HG02938 (cell line): ENCODE measurements around the gene CHKB.
"Not testable (repeated sequence)": the region's sequence is repeated elsewhere in the genome, so short reads cannot be mapped to it uniquely, and the experiment has no call there.

Source experiments
- ATAC-seq: cut with Tn5 transposase; IDR thresholded peaks from one replicate; pipeline ENCODE4 v1.9.1; 2021; ENCODE audit warnings: mild to moderate bottlenecking, moderate library complexity; ENCODE audit not compliant: unreplicated experiment

CHKB gene

GRCh38 chr22:50612528-50613221, 30.0 kb upstream of the CHKB start:
- ATAC-seq: no peak

DNA sequence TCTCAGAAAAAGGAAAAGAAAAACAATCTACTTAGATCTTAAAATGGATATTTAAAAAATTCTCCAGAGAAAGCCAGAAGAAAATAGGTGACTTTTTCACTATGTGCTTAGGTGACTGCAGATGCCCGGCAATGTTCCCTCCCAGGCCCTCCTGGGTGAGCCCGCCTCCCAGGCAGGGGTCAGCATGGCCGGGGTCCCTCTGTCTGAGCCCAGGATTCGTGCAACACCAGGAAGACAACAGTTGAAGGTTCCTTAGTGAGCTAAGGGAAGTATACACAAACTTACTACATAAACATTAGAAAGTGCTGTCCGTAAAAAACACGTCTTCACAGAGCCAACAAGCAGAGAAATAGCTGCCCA, 29.5 kb upstream of the CHKB start:
- no peak for ATAC-seq

DNA sequence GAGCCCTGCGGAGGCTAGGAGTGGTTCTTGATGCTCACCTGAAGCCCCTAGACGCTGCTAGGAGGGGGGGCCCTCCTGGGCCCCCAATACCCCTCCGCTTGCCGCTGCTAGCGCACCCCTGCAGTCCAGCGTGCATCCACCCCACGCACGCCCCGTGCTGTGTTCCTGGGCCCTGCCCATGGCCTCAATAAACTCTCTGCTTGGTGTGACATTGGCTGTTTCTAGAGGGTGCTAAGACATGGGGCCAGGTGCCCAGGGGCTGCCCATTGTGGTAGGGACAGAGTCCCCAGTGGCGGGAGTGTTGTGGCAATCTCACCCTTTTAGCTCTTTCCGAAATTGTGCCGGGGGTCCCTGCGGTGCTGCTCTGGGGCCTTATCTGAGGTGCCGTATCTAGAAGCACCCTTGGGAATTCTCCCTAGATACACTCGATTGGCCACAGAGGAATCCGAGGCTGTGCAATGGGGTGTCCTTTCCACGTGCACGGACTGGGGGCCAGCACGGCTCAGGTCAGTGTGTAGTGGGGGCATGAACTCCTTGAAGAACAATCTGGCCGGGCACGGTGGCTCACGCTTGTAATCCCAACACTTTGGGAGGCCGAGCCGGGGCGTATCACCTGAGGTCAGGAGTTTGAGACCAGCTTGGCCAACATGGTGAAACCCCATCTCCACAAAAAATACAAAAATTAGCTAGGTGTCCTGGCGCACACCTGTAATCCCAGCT, 28.9 kb upstream of the CHKB start:
- ATAC-seq: no peak

DNA sequence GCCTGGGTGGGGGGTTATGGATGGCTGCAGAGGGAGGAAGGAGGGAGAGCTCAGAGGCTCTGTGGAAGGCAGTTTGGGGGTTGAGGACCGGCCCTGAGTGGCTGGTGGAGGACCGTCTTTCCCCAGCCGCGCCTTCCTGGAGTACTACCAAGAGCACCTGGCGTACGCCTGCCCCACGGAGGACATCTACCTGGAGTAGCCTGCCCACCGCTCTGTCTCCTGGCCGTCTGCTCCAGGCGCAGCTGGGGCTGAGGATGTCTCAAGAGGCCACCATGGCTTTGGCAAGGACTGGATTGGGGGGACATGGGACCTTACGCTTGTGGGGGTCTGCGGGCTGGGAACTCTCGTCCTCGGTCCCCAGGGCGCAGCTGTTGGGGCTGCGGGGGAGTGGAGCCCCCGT, 27.9 kb upstream of the CHKB start:
- ATAC-seq: no peak

- no peak for ATAC-seq
These were observed 27.4 kb upstream of the CHKB start for GRCh38 chr22:50610041-50610451.

GRCh38 chr22:50609599-50609998, 26.9 kb upstream of the CHKB start:
- ATAC-seq: no peak

DNA sequence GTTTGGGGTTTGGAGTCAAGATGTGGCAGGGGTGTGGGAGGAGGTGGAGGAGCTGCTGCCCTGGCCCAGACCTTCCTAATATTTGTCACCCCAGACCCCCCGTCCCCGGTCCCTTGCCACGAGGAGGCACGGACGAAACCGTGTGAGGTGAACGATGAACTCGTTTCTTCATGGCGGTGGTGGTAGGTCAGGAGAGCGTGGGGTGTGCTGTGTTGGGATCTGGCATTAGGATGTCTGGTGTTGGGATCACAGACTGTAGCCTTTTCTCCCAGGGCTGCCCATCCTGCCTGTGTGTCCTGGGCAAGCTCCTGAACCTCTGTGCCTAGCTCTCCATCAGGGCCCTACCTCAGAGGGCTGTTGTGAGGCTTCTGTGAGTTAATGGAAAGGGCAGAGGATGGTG, 26.3 kb upstream of the CHKB start:
- ATAC-seq: no peak

DNA sequence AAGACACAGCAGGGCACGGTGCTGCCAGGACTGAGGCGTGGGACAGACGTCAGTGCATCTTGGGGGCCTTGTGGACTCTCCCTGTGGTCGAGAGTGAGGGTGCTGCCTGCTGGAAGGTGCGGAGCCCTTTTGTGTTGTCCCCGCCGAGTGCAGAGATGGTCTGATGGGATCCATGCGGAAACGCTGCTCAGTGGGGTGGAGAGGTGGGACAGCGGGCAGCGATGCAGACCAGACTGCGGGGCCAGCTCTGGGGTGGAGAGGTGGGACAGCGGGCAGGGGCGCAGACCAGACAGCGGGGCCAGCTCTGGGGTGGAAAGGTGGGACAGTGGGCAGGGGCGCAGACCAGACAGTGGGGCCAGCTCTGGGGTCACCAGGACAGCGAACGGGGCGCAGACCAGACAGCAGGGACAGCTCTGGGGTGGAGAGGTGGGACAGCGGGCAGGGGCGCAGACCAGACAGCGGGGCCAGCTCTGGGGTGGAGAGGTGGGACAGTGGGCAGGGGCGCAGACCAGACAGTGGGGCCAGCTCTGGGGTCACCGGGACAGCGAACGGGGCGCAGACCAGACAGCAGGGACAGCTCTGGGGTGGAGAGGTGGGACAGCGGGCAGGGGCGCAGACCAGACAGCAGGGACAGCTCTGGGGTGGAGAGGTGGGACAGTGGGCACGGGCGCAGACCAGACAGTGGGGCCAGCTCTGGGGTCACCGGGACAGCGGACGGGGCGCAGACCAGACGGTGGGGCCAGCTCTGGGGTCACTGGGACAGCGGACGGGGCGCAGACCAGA, 25.6 kb upstream of the CHKB start:
- not testable (repeated sequence) for ATAC-seq

- no peak for ATAC-seq
These were observed 25.0 kb upstream of the CHKB start for GRCh38 chr22:50607659-50608020.

GRCh38 chr22:50606946-50607658, 24.5 kb upstream of the CHKB start:
- ATAC-seq: no peak

- no peak for ATAC-seq
These were observed 23.7 kb upstream of the CHKB start for GRCh38 chr22:50606165-50606945.

DNA sequence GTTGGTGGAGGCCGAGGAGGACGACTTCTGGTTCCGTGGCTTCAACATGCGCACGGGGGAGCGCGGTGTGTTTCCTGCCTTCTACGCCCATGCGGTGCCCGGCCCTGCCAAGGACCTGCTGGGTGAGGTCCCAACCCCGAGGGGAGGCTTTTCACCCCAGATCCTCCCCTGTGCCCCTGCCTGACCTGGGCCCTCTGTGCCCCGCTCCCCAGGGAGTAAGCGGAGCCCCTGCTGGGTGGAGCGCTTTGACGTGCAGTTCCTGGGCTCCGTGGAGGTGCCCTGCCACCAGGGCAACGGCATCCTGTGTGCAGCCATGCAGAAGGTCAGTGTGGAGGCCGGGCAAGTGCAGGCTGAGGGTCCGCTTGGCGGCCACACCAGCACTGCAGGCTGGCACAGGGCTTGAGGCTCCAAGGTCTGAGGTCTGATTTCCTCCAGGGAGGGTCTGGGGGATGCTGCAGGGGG, 23.0 kb upstream of the CHKB start:
- no peak for ATAC-seq

GRCh38 chr22:50605002-50605612, 22.5 kb upstream of the CHKB start:
- no peak for ATAC-seq

DNA sequence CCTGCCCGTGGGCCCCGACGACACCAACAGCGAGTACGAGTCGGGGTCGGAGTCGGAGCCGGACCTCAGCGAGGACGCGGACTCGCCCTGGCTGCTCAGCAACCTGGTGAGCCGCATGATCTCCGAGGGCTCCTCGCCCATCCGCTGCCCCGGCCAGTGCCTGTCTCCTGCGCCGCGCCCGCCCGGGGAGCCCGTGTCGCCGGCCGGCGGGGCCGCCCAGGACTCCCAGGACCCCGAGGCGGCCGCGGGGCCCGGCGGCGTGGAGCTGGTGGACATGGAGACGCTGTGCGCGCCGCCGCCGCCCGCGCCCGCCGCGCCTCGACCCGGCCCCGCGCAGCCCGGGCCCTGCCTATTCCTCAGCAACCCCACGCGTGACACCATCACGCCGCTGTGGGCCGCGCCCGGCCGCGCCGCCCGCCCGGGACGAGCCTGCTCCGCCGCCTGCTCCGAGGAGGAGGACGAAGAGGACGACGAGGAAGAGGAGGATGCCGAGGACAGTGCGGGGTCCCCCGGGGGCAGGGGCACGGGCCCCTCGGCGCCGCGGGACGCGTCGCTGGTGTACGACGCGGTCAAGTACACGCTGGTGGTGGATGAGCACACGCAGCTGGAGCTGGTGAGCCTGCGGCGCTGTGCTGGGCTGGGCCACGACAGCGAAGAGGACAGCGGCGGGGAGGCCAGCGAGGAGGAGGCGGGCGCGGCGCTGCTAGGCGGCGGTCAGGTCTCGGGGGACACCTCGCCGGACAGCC, 21.8 kb upstream of the CHKB start:
- ATAC-seq: no peak

DNA sequence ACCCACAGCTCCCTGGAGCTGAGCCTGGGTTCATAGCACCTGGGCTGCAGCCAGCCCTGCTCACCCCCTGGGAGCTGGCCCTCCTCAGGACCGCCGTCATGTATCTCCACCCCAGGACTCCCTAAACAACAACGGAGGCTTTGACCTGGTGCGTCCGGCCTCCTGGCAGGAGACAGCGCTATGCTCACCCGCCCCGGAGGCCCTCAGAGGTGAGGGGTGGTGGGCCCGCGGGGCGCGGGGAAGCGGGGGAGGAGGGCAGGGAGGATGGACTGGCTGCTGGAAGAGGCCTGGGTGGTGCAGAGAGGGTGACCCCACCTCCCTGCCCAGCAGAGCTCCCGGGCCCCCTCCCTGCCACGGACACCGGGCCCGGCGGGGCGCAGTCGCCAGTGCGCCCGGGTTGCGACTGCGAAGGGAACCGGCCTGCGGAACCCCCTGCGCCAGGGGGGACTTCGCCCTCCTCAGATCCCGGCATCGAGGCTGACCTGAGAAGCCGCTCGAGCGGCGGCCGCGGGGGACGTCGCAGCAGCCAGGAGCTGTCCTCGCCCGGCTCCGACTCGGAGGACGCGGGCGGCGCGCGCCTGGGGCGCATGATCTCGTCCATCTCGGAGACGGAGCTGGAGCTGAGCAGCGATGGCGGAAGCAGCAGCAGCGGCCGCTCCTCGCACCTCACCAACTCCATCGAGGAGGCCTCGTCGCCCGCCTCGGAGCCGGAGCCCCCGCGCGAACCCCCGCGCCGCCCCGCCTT, 21.0 kb upstream of the CHKB start:
- no peak for ATAC-seq

DNA sequence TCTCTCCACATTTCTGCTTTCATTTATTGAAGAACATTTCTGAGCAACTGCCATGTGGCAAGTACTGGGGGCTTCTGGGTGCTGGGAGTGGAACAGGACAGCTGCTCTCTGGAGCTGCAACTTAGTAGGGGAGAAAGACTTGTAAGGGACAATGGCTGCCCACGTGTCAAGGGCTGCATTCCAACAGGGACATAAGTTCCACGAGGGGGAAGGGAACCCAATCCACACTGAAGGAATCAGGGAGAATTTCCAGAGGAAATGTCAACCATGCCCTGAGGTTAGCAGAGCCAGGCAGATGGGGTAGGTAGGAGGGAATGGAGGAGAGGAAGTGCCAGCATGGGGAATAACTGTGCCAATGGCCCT, 19.7 kb upstream of the CHKB start:
- ATAC-seq: no peak

GRCh38 chr22:50601669-50602337, 19.2 kb upstream of the CHKB start:
- ATAC-seq: no peak

DNA sequence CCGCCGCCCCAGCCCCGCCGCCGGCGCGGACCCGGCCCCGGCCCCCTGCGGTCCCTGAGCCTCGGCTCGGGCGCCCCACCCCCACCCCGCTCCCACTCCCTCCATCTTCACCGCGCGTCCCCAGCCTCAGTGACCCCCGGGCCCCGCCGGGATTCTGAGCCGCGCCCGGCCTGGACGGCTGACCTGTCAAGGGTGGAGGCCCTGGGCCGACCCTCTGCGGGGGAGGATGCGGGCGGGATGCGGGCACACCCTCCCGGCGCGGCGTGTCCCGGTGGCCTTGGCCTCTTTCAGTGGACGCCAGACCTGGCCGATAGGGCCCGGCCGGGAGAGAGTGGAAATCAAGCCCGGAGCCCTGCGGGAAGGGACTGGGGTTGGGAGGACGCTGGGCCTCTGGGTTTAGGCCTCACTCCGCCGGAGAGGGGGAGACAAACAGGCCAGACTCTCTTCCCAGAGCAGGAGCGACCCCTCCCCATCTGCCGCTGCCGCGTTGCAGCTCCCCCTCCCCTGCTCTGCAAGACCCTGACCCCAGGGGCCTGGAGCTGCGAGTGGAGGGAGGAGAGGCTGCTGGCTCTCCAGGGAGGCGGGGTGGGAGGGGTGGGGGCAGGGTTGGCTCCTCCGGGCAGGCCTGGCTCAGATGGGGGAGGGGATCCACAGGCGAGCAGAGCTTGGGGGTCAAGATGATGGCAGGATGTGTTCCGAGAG, 18.5 kb upstream of the CHKB start:
- ATAC-seq: no peak
